ENCODE results near the gene GDF7.

Gene GDF7

DNA sequence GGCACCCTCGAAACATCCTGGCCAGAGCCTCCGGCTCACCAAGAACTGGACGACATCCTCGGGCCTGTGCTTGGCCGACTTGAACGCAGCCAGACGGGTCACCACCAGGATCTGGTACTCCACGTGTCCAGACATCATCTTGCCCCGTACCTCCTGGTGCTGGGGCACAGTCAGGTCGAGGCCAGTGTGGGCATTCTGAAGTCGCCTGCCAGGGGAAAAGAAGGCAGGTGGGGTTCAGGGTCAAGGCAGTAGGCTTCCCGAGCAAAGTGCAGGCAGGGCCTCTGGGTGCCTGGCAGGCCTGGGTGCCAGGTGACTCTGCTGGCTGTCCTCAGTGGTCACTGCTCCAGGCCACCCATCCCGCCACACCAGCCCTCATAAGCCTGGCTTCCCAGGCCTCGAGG lies 21.6 kb upstream of the GDF7 start:
- DNase-seq (ENCODE audit: low read depth, low spot score): no peak

DNA sequence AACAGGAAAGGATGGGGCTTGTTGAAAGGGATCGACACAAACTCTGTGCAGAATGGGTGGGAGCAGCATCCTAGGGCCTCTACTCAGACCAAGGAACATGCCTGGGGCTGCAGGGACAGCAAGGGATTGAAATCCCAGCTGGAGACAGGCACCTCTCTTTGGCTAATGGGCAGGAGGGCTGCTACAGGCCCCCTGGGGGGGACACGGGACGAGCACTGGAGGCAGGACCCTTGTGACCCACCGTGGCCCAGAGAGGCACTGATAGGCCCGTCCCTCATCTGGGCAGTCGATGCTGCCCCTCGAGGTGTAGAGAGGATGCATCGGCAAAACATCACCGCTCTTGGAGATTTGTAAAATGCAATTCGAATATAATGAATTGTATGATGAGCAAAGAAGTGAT lies 21.2 kb upstream of the GDF7 start:
- no peak for DNase-seq (ENCODE audit: low read depth, low spot score)

GRCh38 chr2:20646446-20646845 lies 20.5 kb upstream of the GDF7 start:
- DNase-seq (ENCODE audit: low read depth, low spot score): no peak

GRCh38 chr2:20647211-20647610 lies 19.7 kb upstream of the GDF7 start:
- no peak for DNase-seq (ENCODE audit: low read depth, low spot score)

DNA sequence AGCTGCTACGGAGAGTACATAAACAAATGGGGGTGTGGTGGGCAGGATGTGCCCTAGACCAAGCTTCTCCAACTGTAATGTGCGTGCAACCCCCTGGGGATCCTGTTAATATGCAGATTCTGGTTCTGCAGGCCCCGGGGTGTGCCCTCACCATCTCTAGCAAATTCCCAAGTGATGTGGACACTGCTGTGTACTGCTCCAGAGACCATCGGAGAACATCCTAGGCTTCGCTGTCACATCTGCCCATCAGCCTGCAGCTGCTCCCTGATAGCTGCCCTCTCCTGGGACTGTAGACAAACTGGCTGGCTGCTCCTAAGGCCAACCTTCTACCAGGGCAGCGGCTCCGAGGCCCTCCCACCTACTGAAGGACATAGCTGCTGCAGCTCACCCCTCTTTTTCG lies 19.2 kb upstream of the GDF7 start:
- DNase-seq (ENCODE audit: low read depth, low spot score): no peak

DNA sequence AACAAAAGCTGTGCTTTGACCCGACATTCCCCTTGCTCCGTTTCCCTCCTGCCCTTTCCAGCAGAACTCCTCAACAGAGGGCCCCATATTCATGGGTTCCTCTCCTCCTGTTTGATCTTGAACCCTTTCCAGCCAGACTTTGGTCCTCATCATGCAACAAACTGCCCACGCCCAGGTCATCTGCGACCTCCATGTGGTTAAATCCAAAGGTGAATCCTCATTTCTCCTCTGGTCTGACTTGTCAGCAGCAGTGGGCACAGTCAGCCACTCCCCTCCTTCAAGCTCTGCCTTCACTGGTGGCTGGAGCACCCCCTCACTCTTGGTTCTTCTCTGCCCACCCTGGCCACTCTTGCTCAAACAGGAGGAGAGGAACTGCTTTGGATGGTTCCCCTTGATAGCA lies 18.7 kb upstream of the GDF7 start:
- no peak for DNase-seq (ENCODE audit: low read depth, low spot score)

GRCh38 chr2:20648831-20649230 lies 18.1 kb upstream of the GDF7 start:
- no peak for DNase-seq (ENCODE audit: low read depth, low spot score)

- no peak for DNase-seq (ENCODE audit: low read depth, low spot score)
Measured at GRCh38 chr2:20649576-20649975, 17.4 kb upstream of the GDF7 start.

GRCh38 chr2:20649976-20650375 lies 17.0 kb upstream of the GDF7 start:
- no peak for DNase-seq (ENCODE audit: low read depth, low spot score)

DNA sequence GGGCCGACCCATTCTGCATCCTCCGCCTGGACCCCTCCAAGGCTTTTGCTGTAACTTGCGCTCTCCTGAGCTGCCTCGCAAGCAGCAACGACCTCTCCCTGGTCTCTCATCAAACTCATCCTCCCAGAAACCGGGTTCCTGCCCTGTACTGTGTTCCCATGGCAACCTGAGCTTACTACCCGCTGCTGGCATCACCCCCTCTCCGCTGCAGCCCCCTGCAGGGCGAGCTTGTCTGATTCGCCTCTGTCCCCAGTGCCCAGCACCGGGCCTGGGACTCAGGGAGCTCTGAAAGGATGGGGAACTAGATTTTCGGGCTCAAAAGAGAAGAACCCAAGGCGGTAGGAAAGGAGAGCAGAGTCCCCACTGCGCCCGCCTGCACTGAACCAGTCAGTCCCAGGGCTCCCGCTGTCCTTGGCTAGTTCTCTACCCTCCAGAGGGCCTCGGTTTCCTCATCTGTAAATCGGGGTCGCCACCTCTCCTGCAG lies 16.5 kb upstream of the GDF7 start:
- no peak for DNase-seq (ENCODE audit: low read depth, low spot score)

DNA sequence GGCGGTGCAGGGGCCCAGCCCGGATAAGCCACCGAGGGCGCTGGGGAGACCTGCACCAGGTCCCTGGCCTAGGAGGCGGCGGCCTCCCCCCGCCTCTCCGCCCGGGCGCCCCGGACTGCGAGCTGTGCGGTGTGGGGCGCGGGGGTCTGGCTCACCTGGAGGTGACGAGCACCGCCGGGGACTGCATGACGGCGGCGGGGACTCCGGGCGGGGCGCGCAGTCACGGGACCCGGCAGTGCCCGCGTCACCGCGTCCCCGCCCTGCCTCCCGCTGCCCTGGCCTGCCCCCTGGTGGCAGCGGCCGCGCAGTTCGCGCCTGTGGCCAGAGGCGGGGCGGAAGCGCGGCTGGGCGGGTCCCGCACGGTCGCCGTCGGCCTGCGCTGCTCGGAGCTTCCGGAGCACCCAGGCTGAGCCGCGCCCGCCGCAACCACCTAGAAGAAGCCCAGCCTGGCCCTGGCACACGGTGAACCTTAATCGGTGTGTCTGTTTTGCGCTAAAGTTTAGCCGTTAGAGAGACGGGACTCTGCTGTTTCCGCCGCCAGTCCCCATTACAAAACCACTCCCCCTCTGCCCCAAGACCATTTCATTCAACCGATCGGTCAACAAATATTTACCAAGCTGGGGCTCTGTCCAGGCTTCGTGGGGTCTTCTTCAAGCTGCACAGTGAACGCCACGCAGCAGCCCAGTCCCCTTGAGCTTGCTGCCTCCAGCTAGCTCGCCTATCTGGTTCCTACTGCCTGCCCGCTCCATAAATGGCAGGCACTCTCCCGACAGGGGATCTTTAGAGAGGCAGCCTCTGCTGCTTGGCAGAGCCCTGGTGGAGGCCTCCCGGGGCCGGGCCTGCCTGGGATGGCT lies 15.8 kb upstream of the GDF7 start, which contains the start of gene HS1BP3:
Gene HS1BP3 (minus strand): TSS at position 222 of the 854 bp plus-strand sequence. CDS start 35 bp downstream, at position 187.
- DNase-seq (ENCODE audit: low read depth, low spot score): peak; percentile 74

DNA sequence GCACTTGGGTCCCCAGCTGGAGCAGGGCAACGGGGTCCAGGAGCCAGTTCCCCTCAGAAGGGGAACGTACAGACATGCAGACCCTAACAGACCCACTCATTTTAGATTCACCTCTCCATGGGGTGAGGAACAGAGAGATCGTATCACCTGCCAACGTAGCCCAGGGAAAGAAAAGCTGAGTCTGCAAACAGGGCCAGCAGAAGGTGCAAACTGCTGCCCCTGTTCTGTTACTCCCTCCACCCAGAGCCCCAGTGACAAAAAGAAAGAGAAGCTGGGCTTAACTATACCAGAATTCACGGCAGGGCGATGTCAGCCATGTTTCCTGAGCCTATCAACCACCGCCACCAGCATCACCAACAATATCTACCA lies 15.2 kb upstream of the GDF7 start:
- DNase-seq (ENCODE audit: low read depth, low spot score): no peak

DNA sequence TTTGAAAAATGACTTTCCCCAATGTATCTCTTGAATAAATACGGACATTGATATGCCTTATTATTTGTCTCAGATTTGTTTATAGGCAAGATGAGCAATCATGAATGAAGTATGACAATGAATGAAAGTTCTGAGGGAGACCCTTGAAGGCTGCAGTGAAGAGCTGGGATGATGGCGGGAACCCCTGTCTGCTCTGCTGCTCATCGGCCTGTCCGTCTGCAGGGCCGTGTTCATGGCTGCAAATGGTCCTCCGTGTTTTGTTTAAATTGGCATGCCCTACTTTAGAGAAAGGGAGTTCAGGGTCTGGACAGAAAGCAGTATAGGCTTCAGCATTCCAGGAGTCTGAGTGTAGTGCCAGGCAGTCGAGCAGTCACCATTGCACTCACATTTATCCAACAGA lies 14.8 kb upstream of the GDF7 start:
- no peak for DNase-seq (ENCODE audit: low read depth, low spot score)

DNA sequence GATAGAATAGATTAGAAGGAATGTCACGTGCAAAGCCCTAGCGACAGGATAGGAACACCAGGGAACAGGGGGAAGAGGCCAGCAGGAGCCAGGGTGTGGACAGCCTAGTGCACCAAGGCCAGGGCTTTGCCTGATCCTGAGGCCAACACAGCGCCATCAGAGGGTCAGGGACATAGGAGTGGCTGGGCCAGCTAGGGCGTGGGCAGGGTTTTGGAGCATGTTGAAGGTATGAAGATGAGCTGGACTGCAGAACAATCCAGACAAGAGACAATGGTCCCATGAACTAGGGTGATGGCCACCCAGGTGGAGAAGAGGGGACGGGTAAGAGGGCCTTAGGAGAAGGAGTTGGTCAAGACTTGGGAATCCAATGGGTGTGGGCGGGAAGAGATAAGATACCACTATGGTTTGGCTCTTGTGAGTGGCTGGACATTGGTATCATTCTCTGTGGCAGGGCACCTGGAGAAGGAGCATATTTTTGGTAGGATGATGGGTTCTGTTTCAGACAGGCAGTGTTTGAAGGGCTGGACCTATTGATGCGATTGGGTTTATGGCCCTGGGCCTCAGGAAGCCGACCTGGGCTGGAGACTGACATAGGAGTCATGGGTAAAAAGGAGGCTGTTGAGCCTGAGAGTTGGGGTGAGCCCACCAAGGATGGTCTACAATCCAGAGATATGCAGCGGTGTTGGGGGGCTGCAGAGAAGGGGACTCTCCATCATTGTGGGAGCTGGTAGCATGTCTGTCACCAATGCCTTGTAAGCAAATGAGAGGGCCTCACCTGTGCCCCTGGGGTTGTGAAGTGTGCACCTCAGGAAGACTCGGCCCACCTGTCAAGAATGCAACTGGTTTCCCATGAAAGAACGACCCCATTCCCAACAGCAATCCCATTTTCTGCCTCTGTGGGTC lies 14.0 kb upstream of the GDF7 start:
- no peak for DNase-seq (ENCODE audit: low read depth, low spot score)

DNA sequence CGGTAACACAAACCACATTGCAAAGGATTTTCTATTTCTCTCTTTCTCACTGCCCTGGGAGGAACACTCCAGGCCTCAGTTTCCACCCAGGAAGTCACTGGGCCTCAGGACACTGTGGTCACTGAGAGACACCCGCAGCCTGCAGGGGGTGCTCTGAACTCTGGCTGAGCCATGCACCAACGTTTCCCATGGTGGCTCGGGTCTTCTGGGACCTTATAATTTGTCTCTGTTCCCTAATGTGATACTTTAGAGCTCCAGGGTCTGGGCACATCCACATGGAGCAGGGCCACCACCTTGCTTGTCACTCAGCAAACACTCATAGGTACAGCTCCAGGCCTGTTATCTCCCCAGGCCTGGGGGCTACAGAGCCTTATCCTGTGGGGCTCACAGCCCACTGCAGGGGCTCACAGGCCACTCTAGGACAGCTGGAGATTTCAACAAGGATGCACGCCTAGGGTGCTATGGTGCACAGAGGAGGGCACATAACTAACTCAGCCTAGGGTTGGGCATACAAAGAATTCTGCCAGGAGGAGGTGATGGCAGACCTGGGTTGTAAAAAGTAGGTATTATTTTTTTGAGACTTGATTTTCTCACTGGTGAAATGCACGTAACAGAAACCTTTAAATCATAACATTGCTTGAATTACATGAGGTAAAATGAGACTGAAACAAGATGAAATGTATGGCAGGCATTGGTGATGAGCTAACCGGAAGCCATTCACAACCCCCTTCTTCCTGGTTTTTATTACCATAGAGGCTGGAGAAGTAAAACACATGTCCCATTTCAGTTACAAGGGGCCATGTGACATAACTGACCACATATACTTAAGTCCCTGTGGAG lies 13.0 kb upstream of the GDF7 start:
- DNase-seq (ENCODE audit: low read depth, low spot score): no peak

DNA sequence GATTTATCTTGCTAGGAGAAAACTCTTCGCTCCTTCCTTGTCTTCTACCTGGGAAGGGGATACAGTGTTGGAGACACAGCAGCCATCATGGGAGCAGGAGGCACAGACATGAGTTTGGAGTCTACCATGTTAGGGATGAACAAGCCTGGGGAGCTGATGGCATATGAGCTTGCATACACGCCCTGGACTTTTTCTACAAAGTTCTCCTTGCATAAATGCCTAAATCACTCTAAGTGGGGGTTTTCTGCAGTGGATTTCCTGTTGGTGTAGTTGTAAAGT lies 12.5 kb upstream of the GDF7 start:
- no peak for DNase-seq (ENCODE audit: low read depth, low spot score)

DNA sequence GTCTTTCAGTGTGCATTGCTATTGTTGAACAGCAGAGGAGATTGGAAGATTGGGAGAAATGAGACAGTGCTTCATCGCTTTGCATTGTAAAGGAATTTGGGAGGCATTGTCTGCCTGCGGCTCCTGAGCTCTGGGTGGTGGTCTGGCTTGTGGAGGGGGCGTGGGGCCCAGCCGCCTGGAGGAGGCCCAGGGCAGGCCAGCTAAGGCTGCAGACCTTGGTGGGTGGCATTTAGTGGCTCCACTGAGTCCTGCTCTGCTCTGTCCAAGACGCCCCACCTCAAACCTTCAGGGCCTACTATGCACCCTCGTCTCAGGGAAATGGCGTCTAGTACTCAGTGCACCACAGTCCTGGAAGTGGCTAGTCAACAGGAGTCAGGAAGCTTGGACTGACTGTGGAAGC lies 10.4 kb upstream of the GDF7 start:
- no peak for DNase-seq (ENCODE audit: low read depth, low spot score)

GRCh38 chr2:20657522-20658235 lies 9.3 kb upstream of the GDF7 start:
- DNase-seq (ENCODE audit: low read depth, low spot score): no peak

DNA sequence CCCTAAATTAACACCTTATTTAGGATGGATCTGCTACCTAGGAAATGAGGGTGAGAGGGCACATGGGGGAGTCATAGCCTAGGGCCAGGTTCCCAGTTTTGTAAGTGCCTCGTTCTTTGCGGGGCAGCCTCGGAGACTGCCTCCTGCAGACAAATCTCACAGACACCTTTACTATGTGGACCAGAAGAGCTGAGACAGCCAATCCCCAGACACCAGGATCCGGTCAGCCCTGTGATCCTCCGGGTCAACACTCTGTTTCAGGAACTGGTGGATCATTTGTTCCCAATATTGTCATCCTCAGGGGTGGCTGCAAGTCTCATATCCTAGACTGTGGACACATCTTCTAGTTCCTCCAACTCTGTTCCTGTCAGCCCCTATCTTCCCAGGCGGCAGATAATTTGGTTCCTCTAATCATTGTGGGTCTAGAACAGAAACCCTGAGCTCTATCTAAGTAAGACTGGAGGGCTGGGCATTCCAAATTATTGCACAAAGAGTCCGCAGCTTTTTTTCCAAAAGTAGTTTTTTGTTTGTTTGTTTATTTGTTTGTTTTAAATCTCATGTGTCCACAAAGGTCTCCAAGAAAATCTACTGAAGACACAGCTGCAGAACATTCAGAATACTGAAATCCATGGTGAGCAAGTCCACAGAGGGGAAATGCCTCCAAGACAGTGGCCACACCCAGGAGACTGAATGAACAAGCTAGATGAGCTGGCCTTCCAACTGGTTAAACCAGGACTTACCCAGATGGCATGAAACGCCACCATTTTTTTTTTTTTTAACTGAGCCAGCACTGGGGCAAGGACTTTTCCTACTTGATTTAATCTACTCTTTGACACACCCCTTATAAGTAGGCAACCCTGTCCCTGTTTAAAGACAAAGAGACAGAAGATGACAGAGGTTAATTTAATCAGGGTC lies 6.2 kb upstream of the GDF7 start:
- no peak for DNase-seq (ENCODE audit: low read depth, low spot score)

All from activated CD4-positive, CD25-positive, alpha-beta regulatory T cell treated with anti-CD3 and anti-CD28 coated beads, Interleukin-2, amount 50 U/mL, for 16 hours (primary cell).